A549 (cell line): ENCODE results near the gene TPSAB1. TPM values are rescaled to one million over a fixed set of nuclear protein-coding genes. Genes with fewer than 3 reads are reported as not detected.

Experiments used
- ATAC-seq, 2 experiments: fragments of 200-7000 bp in 1 of 2; fragments of >200 bp in 1 of 2; cut with Nextera tagmentation in 1 of 2; cut with Tn5 transposase in 1 of 2; 3 replicates each; pipeline versions ENCODE4 v1.8.0 to v1.9.1; 2018 to 2020; ENCODE audit warnings: mild to moderate bottlenecking in 1 of 2, moderate library complexity in 1 of 2
- CTCF ChIA-PET: fragments of 300-600 bp; sonication (Branson Sonifier 250); formaldehyde crosslinking; extraction: SDS; loops from one replicate; lab custom pipeline; 2021; ENCODE audit warnings: antibody characterized with exemption, inconsistent platforms; lab: Yijun Ruan, JAX
- POLR2A ChIA-PET: fragments of 350-600 bp; formaldehyde crosslinking; extraction: SDS; loops from one replicate; lab custom pipeline; 2021; ENCODE audit warnings: antibody characterized with exemption, inconsistent platforms; lab: Yijun Ruan, JAX
- DNase-seq, 2 experiments: peaks; one replicate each; pipeline versions ENCODE4 v3.0.0 to v3.0.0-alpha.2; 2011 to 2016; ENCODE audit warnings: low read depth in 1 of 2, low spot score in 1 of 2
- FAIRE-seq: peaks from 2 replicates; lab custom pipeline; 2011; peaks lifted over from hg19 to GRCh38; lab: Jason Lieb, UNC
- H3K27ac ChIP-seq, 2 experiments: fragments of >200 bp; sonication (Bioruptor Twin); formaldehyde crosslinking; 3 replicates each; pipeline ENCODE4 v1.5.1; 2016 to 2017
- H3K4me1 ChIP-seq: fragments of >200 bp; sonication (Bioruptor Twin); formaldehyde crosslinking; 3 replicates; pipeline ENCODE4 v1.6.1; 2016
- H3K4me2 ChIP-seq: fragments of >200 bp; sonication (Bioruptor Twin); formaldehyde crosslinking; 3 replicates; pipeline ENCODE4 v1.6.1; 2016
- H3K4me3 ChIP-seq: fragments of >200 bp; sonication (Bioruptor Twin); formaldehyde crosslinking; 3 replicates; pipeline ENCODE4 v1.5.1; 2016
- H3K9me3 ChIP-seq: fragments of >200 bp; sonication (Bioruptor Twin); formaldehyde crosslinking; 3 replicates; pipeline ENCODE4 v1.6.1; 2016
- BHLHE40 ChIP-seq: IDR thresholded peaks from 2 replicates; pipeline ENCODE4 v1.6.1; 2012; ENCODE audit warnings: low read depth, low read length, inconsistent platforms
- CBX2 ChIP-seq: fragments of 200-600 bp; sonication (generic); IDR thresholded peaks from 2 replicates; pipeline ENCODE4 v1.6.1; 2016; ENCODE audit warnings: low read depth, mild to moderate bottlenecking, borderline replicate concordance
- EHMT2 ChIP-seq: fragments of 200-600 bp; sonication (generic); IDR thresholded peaks from 2 replicates; pipeline ENCODE4 v1.6.1; 2016; ENCODE audit warnings: antibody characterized with exemption, low read depth, mild to moderate bottlenecking, moderate library complexity
- EP300 ChIP-seq, 2 experiments: fragments of >200 bp; sonication (Bioruptor Twin); formaldehyde crosslinking; IDR thresholded peaks; 2 replicates in 1 of 2; 3 replicates in 1 of 2; pipeline ENCODE4 v1.6.1; 2016 to 2017
- HDAC2 ChIP-seq: fragments of 200-600 bp; sonication (generic); IDR thresholded peaks from 2 replicates; pipeline ENCODE4 v1.6.1; 2016
- HES2 ChIP-seq: fragments of >200 bp; sonication (Bioruptor Twin); formaldehyde crosslinking; IDR thresholded peaks from 2 replicates; pipeline ENCODE4 v1.6.1; 2016
- HOXB13 ChIP-seq: fragments of 250-450 bp; sonication (Bioruptor Pico); IDR thresholded peaks from 2 replicates; pipeline ENCODE4 v1.5.0; 2020; ENCODE audit warnings: low read depth, mild to moderate bottlenecking, moderate library complexity
- KDM5A ChIP-seq: fragments of 200-600 bp; sonication (generic); IDR thresholded peaks from 2 replicates; pipeline ENCODE4 v1.6.1; 2016; ENCODE audit warnings: antibody characterized with exemption, mild to moderate bottlenecking
- MAZ ChIP-seq: fragments of 150-350 bp; IDR thresholded peaks from 2 replicates; pipeline ENCODE4 v1.6.1; 2014; ENCODE audit warnings: antibody characterized with exemption, low read depth, low read length, borderline replicate concordance
- MYC ChIP-seq: IDR thresholded peaks from 2 replicates; pipeline ENCODE4 v1.6.1; 2012; ENCODE audit warnings: mild to moderate bottlenecking, inconsistent platforms, low read length, improper control_type of control experiment, borderline replicate concordance
- NPAS2 ChIP-seq: fragments of 250-450 bp; sonication (Bioruptor Pico); IDR thresholded peaks from 2 replicates; pipeline ENCODE4 v1.8.0; 2022; ENCODE audit warnings: mild to moderate bottlenecking, moderate library complexity, borderline replicate concordance
- PBX3 ChIP-seq: IDR thresholded peaks from 2 replicates; pipeline ENCODE4 v1.6.1; 2012
- RCOR1 ChIP-seq: fragments of 150-350 bp; IDR thresholded peaks from 2 replicates; pipeline ENCODE4 v1.6.1; 2014; ENCODE audit warnings: antibody characterized with exemption, low read length, low read depth
- RFX5 ChIP-seq: fragments of 450-650 bp; IDR thresholded peaks from 2 replicates; pipeline ENCODE4 v1.7.1; 2014; ENCODE audit warnings: antibody characterized with exemption, mild to moderate bottlenecking, moderate library complexity
- RNF2 ChIP-seq: fragments of 200-600 bp; sonication (generic); IDR thresholded peaks from 2 replicates; pipeline ENCODE4 v1.6.1; 2016; ENCODE audit warnings: low read depth, mild to moderate bottlenecking, antibody characterized with exemption, moderate library complexity, borderline replicate concordance
- ZC3H11A ChIP-seq: fragments of 450-650 bp; IDR thresholded peaks from 2 replicates; pipeline ENCODE4 v1.6.1; 2014; ENCODE audit warnings: antibody characterized with exemption, mild to moderate bottlenecking
- ZFP36 ChIP-seq: fragments of 450-650 bp; IDR thresholded peaks from 2 replicates; pipeline ENCODE4 v1.6.1; 2014; ENCODE audit warnings: borderline replicate concordance; ENCODE audit not compliant: partially characterized antibody
- WGBS: methylation state at CpG from one replicate; pipeline ENCODE4 v1.1.6; 2017; ENCODE audit errors: missing lambda C conversion rate; 5-methylcytosine and 5-hydroxymethylcytosine counted together
- polyA plus RNA-seq, 4 experiments: library from polyadenylated mRNA; depleted of rRNA in 3 of 4; stranded (reverse); fragments of >200 nt; fragmentation: RNase III in 1 of 4; extraction: RNeasy Plus Mini Kit Qiagen cat#74134 plus additional on column Dnase treatment in 1 of 4; gene quantifications; 2 replicates in 3 of 4; 3 replicates in 1 of 4; pipeline ENCODE4 v1.2.3, GENCODE V29; 2011 to 2017
- TF ChIP-seq, protein P1 (sequence below): fragments of 150-350 bp; IDR thresholded peaks from 2 replicates; pipeline ENCODE4 v1.6.1; 2014; ENCODE audit warnings: low read depth, mild to moderate bottlenecking, low read length
- TF ChIP-seq, protein P2 (sequence below): fragments of 450-650 bp; IDR thresholded peaks from 2 replicates; pipeline ENCODE4 v1.6.1; 2014; ENCODE audit warnings: antibody characterized with exemption

Gene TPSAB1
- polyA plus RNA-seq, 2 of the 4 experiments (the other 2 are of a cell fraction), result not detected

DNA sequence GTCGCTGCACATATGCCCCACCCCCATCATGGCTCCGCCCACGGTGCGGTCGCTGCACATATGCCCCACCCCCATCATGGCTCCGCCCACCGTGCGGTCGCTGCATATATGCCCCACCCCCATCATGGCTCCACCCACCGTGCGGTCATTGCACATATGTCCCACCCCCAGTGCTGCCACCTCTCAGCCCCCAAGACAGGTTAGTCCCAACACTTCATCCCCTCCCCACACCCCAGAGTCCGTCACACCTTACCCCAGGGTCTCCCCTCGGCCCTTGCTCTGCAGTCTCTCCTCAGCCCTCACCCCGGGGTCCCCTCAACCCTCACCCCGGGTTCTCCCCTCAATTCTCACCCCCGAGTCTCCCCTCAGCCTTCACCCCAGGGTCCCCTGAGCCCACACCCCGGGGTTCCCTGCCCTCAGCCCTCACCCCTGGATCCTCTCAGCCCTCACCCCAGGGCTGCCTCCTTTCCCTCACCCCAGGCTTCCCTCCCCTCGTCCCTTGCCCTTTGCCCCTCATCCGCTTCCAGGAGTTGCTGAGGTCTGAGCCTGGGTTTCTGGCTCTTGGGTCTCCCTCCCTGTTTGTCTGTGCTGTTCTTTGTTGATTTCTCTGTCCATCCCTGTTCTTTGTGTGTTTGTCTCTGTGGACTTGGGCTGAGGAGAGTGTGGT lies 41.0 kb upstream of the TPSAB1 start:
- Histone ChIP-seq H3K4me3 (no peak overlapping the region), H3K4me1 (peaks cover 7% of the 10 kb centered on the region; the same call in 2 of the 3 replicates), H3K4me2 (no peak overlapping the region), H3K9me3 (no peaks in the 10 kb centered on the region), H3K27ac (no peak overlapping the region)
- ChIA-PET POLR2A (no interaction called here), CTCF (interaction anchor here (1.6 kb wide), 1 partner anchor 142 kb away, joined by 6 read pairs; no protein-coding TSS in a partner anchor)
- whole genome bisulfite sequencing, result 88% methylated on average over 8 of the region's 19 CpGs
- DNase-seq (no peak), ATAC-seq (peak in 1 of 2 experiments; percentile 14; a peak in 3 of 6 replicates), FAIRE-seq (no peak)
- no peak for TF ChIP-seq MYC
- no peak for TF ChIP-seq PBX3
- TF ChIP-seq MAZ, result no peak
- TF ChIP-seq, protein P1, sequence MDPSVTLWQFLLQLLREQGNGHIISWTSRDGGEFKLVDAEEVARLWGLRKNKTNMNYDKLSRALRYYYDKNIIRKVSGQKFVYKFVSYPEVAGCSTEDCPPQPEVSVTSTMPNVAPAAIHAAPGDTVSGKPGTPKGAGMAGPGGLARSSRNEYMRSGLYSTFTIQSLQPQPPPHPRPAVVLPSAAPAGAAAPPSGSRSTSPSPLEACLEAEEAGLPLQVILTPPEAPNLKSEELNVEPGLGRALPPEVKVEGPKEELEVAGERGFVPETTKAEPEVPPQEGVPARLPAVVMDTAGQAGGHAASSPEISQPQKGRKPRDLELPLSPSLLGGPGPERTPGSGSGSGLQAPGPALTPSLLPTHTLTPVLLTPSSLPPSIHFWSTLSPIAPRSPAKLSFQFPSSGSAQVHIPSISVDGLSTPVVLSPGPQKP, result no peak
- no peak for TF ChIP-seq RCOR1
- no peak for TF ChIP-seq HDAC2
- TF ChIP-seq ZFP36, result no peak
- TF ChIP-seq RFX5, result no peak

DNA sequence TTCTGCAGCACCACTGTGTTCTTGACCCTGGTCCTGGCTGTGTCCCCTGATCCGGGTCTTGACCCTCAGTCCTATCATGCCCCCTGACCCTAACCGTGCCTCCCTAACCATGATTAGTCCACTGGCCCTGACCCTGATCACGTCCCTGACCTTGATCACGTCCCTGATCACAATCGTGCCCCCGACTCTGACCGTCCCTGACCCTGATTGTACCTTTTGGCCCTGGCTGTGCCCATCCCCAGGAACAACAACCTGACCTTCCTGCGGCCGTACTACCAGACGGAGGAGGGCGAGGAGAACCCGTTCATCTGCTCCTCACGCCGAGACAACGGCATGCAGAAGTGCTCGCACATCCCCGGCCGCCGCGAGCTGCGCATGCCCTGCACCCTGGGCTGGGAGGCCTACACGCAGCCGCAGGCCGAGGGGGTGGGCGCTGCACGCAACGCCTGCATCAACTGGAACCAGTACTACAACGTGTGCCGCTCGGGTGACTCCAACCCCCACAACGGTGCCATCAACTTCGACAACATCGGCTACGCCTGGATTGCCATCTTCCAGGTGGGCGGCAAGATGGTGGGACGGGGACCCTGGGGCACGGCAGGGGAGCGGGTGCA lies 40.4 kb upstream of the TPSAB1 start:
- Histone ChIP-seq H3K27ac (no peak overlapping the region), H3K4me2 (no peak overlapping the region), H3K4me3 (no peak overlapping the region), H3K9me3 (no peaks in the 10 kb centered on the region), H3K4me1 (peaks cover under 1% of the 10 kb centered on the region; the same call in 1 of the 3 replicates)
- ATAC-seq (no peak), FAIRE-seq (no peak), DNase-seq (no peak)
- WGBS, result 94% methylated on average over 30 of the region's 38 CpGs
- ChIA-PET POLR2A (no interaction called here), CTCF (interaction anchor here (1.6 kb wide), 1 partner anchor 143 kb away, joined by 6 read pairs; no protein-coding TSS in a partner anchor)
- no peak for TF ChIP-seq ZC3H11A
- no peak for TF ChIP-seq CBX2
- TF ChIP-seq EHMT2, result no peak
- TF ChIP-seq BHLHE40, result no peak
- TF ChIP-seq ZFP36, result no peak
- no peak for TF ChIP-seq KDM5A
- TF ChIP-seq HES2, result no peak
- TF ChIP-seq HOXB13, result no peak
- TF ChIP-seq EP300 (IDR thresholded peaks at IDR 0.05), result no peak
- no peak for TF ChIP-seq HDAC2
- TF ChIP-seq NPAS2 (CRISPR knock-in tag), result no peak
- TF ChIP-seq, protein P2, sequence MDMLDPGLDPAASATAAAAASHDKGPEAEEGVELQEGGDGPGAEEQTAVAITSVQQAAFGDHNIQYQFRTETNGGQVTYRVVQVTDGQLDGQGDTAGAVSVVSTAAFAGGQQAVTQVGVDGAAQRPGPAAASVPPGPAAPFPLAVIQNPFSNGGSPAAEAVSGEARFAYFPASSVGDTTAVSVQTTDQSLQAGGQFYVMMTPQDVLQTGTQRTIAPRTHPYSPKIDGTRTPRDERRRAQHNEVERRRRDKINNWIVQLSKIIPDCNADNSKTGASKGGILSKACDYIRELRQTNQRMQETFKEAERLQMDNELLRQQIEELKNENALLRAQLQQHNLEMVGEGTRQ, result no peak
- TF ChIP-seq RNF2, result no peak
